HUDEP-2 (cell line): ENCODE measurements around the gene RPL3.
A peak's percentile ranks its signal among the peaks of the same experiment; 100 is the strongest.

Experiments
- DNase-seq, 76 experiments: peaks; one replicate each; lab custom pipeline; 2025; ENCODE audit not compliant: unreplicated experiment in 76 of 76; lab: John Stamatoyannopoulos, UW

RPL3 gene

DNA sequence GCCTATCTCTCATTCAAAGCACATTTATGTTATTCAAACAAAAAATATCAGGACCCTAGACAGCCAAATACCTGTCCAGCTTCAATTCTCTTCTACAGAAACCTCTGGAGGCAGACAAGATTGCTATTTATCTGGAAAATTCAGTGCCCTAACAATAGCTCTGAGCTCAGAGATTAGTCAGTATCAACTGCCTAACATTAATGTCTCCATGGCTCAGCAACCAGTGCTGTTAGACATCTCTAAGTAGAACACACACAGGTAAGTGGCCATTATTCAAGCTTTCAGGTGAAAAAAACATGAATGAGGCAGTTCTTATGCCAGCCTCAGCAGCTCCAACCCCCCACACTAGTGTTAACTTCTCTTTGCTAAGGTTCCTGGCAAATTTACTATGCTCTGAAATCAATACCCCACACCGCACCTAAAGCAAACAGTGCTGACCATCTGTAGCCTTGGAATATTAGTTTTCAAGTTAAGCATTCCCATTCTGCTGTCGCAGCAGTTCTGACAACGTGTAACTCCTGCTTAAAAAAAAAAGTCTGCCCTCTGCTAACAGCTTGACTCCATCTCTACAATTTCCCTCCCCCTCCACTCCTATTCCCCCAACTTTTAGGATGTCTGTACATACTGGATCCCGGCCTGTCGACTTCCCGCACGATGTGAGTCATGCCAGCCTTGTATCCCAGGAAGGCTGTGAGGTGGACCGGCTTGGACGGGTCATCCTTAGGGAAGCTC is 1.5 kb downstream of the RPL3 start:
- DNase-seq, result no peak

DNA sequence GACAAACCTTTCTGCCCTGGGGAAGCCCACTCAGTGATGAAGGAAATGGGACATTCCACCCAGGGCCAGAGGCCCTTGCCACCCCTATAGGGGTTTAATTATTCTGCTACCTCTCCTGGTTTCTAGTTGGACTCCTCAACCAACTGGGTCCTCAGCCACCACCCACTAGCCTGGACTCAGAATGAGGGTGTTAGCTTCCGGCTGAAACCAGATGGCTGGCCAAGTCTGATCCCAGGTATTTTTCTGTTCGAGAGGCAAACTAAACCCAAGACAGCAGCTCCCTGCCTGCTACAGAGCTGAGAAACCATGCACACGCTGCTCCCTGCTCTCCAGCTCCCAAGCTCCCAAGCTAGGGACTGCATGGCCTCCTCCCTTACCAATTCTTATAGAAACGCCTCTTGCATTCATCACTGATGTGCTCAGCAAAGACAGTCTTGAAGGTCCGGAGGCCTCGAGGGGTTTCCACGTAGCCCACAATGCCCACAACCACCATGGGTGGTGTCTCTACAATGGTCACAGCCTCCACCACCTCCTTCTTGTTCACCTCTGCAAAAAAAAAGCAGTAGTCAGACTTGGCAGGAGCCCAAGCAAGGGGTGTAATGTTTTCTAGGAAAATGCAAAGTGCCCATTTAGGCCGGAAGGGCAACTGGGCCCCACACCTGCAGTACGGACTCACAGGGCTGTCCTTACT is 2.2 kb downstream of the RPL3 start:
- DNase-seq, result peak in 47 of 76 experiments; percentile 20 to 65 (median 39)

DNA sequence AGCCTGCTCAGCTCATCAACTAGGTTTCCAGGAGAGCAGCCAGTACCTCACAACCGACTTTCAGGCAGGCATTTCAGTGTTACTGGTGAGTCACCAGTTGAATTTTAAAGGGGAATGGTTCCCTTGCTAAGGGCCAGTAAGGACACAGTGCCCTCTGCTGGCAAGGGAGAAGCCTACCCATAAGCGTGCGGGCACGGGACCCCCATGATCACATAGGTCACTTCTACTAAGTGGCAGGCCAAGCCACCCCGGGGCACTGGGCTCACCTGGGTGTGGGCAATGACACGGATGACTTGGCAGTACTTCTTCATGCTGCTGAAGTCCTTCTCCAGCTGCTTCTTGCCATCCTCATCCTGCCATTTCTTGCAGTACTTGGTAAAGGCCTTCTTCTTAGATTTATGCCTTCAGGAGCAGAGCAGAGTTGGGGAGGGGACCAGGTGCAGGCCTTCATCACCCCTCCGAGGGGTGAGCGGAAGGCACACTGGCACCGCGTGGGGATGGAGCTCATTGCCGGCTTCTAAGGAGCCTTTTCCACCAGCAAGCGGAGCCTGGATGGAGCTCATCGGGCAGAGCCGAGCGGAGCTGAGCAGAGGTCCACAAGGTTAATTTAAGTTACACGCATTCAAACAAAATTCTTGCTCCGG is 2.9 kb downstream of the RPL3 start:
- DNase-seq, result peak in 72 of 76 experiments; percentile 23 to 81 (median 63)

DNA sequence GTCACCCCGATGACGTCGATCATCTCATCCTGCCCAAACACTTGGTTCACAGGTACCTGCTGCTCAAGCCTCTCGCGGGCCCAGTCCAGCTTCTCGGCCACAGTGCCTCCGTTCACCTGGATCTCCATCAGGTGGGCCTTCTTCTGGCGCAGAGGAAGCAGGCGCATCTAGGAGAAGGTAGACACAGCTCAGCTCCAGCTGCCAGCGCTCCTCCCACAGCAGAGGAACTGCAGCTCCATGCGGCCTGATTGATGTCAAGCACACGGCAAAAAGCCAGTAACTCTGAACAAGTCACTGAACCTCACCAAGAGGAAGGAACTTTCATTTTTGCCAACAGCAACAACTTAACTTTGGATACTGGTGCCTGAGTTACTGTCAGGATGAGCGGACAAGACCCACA is 4.0 kb downstream of the RPL3 start:
- DNase-seq, result no peak

DNA sequence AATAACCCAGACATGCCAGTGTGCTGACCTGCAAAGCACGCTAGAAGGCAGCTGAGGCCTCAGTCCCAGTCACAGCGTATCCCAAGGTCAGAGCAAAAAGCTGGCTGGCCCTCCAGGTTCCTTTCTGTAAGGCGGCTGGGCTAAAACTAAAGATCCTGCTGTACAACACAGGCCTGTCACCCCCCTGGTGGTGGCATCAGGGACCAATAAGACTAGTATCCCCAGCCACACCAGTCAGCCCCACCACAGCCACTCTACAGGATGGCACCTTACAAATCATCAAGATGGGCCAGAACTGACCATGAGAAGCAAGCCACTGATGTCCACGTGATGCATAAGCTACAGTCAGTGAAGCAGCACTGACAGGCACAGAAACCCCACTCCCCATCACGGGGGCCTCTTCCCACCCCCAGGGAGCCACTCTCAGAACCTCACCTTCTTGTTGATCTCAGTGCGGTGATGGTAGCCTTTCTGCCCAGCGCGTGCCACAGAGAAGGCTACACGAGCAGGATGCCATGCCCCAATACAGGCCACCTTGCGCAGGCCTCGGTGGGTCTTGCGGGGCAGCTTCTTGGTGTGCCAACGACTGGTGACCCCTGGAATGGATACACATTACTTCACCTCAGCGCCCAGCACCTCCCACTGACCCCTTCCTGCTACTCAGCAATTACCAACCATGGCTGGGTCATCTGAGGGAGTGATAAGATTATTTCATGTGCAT is 5.0 kb downstream of the RPL3 start:
- DNase-seq, result peak in 6 of 76 experiments; percentile 5 to 44 (median 32)

DNA sequence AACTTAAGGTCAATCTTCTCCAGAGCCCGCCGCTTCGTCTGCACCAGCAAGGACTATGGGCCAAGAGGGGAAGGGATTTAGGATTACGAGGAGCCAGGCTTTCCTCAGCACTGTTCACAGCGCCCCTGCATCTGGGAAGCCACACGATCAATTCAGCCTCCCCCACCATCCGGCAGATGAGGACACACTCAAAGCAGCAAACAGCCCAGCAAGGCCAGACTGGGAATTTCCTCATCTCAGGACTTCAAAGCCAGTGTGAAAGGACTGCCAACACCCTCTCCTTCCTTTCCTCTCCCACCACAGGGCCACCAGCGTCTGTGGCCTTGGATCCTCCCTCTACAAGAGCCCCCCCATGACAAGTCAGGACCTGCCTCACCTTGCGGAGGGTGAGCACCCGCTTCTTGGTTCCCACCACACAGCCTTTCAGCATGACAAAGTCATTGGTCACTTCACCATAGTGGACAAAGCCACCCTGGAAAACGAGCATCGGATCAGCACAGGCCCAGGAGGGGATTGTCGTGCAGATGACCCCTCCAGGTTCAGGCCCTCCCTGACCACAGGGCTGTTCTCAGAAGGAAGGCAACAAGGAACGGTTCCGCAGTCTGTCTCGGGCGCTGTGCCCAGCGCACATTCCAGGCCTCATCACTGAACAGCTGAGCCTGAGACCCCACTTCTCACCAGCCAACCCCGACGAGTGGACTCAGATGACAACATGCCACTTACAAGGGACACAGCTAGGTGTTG is 6.0 kb downstream of the RPL3 start:
- no peak for DNase-seq

DNA sequence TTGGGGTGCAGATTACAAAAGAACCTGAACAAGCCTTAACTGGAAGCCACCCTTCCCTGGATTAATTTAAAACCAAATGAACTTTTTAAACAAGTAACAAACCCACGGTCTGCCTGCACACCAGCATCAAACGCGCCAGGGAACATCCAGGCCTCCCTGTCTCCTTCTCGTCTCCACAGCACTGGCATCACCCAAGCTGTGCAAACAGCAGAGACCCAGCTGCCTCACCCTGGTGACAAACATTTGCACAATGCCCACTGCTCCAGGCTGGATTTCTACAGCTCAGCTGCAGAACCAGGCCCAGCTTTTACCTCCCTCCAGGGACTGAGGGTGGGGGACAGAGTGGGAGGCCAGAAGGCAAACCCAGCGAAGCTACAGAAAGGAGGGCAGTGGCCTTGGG is 7.0 kb downstream of the RPL3 start:
- DNase-seq, result no peak

DNA sequence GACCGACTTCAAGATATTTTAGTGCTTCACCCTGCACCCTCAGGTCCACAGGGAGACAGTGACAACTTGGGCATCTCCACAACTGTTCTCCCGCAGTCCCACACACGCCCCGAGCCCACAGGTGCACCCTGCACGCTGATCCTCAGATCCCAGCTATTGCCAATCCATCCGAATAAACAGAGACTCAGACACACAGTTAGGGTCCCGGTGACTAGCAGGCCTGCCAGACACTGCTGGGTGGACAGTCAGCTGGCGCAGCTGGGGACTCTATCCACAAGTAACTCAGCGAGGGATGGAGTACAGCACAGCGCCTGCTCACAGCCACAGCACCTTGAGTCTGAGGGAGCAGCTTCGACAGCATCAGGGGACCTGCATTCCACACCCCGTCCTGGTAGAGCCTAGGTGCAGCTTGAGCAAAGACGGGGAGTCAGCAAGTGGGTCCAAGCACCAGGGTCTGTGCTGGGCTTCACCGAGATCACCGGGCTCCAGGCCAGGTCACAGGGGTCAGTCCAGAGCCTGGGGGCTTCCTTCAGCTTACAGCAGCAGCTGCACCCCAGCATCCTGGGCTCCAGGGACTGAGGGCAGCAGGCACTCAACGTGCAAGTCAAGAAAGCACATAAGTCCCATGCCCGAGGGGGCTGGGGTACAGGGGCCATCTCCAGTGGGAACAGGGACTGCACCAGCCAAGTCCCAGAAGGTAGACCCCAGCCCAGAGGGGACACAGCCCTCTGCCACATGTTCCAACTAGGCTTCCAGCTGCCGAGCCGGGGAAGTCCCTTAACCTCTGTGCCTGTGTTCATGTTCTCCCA is 7.6 kb downstream of the RPL3 start:
- peak in 6 of 76 experiments; percentile 14 to 56 (median 24) for DNase-seq

DNA sequence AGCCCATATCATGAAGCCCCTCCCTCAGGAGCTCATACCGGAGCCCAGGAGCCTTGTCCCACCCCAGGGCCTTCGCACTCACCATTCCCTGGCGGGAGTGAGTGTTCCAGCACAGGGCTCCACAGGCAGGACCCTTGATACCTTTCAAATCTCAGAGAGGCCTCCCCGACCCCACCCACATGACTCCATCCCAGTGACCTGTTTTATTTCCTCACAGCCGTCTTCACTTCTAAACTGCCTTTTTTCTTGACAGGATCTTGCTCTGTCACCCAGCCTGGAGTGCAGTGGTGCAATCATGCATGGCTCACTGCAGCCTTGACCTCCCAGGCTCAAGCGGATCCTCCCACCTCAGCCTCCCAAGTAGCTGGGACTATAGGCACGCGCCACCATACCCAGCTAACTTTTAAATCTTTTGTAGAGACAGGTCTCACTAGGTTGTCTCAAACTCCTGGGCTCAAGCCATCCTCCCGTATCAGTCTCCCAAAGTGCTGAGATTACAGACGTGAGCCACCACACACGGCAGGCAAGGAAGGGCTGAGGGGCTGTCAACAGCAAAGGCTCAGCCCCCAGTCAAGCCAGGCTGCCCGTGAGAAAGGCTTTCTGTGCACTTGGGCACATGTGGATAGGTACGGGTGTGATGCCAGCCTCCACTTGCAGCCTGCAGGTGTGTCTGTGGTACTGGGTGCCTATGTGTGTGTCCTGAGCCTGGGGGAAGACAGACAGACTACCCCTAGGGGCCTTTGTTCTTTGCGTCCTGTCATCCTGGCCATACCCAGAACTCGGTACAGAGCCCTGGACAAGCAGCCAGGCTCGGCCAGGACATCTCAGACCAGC is 9.3 kb downstream of the RPL3 start:
- peak in 5 of 76 experiments; percentile 15 to 44 (median 37) for DNase-seq

DNA sequence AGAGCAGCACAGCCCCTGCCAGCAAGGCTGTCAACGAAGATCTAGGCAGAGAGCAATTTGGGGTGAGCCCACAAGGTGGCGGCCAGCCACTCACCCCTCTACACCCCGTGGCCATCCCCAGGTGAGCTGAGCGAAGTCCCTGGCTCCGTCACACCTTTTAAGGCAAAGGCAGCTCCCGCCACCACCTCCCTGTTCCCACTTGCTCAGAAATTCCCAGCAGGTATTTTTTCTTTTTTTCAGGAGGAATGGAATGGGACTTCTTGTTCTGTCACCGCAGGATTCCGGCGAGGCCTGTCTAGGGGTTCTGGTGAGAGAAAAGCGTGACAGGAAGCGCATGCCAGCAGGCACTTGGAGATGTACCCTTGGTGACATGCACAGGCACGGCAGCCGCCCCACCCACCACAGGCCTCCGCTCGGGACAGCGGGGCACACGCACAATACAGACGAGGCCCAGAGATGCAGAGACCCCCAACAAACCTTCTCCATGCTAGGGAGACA is 10.0 kb downstream of the RPL3 start:
- DNase-seq, result peak in 1 of 76 experiments; percentile 42

DNA sequence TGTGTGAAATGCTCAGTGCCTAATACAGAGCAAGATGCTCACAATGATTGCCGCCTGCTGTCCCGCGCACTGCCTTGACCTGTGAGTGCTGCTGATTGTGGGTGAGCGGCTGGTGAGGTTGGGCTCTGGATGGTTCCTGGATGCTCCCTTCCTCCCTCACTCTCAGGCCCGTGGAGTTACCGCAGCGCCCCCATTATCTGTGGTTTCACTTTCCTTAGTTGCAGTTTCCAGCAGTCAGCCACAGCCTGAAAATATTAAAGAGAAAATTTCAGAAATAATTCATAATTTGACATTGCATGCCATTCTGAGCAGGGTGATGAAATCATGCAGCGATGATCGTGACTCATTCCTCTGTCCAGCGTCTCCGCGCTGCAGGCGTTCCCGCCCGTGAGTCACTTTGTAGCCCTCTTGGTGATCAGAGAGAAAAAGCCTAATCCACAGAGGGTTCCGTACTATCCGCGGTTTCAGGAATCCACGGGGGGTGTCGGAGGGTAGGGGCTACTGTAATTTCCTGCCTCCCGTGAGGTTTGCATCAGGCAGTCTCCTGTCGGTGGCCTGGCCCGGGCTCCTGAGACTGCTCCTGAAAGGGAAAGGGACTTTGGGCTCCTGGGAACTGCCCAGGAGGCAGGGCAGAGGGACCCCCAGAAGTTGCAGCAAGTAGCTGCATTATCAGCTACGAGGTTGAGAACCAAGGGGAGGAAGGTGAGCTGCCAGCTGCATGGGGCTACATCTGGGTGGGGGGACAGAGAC is 10.6 kb downstream of the RPL3 start:
- DNase-seq, result no peak

DNA sequence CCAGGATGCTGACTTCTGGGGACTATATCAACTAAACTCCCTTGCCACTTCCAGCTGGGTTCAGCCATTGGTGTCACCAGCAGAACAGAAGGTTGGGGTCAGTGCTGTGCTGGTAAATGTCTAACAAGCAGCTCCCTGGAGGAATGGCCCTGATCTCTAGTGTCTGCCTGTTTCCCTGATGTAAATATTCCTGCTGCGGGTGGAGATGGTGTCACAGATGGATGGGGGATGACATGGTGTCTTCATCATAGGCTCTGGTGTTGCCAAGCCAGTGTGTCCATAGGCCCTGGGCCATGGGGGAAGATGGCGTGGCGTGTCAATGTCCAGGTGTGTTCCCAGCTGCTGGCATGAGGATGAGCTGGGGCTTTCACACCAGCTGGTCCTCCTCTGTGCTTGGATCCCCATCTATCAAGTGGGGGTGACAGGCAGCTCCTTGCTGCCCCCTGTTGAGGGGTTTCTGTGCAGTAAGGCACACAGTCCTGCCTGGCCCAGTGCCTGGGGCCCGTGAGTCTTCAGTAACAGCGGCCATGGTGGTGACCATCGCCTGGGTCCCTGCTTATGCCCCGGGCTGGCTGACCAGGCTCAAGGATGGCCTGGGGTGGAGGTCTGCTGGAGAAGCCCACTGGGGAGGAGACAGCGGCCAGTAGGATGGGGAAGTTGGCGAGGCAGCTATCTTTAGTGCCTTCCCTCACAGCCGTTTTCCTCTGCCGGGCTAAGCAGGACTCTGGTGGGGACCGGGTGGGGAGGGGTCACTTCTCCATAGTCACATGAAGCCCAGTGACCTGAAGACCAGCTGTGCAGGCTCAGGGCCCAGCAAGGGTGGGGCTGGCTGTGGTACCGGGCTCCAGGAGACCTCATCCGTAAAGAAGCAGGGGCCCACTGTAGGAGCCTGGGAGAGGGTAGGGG is 12.7 kb downstream of the RPL3 start:
- peak in 10 of 76 experiments; percentile 11 to 47 (median 22) for DNase-seq

DNA sequence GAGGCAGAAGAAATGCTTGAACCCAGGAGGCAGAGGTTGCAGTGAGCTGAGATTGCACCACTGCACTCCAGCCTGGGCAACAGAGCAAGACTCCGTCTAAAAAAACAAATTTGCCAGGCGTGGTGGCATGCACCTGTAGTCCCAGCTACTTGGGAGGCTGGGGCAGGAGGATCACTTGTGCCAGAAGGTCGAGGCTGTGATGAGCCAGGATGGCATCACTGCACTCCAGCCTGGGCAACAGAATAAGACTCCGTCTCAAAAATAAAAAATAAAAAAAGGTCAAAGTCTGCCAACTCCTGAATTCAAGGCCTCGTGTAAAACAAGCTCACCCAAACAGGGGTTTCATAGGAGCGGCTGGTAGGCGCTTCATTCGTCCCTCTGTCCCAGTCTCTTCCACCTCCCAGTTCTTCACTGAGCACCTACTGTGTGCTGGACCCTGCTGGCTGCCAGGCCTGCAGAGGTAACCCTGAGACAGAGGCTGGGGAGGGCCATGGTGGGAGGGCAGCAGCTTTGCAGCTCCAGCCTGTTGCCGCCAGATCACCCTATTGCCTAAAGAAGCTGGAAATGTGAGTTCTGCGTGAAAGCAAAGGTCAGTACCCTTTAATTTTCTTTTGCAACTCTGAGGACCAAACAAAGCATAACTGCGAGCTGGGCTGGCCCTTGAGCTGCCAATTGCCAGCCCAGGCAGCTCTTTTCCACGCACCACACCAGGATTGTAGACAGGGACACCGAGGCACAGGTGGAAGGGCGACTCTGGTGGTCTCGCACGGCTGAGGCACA is 15.3 kb downstream of the RPL3 start:
- no peak for DNase-seq

DNA sequence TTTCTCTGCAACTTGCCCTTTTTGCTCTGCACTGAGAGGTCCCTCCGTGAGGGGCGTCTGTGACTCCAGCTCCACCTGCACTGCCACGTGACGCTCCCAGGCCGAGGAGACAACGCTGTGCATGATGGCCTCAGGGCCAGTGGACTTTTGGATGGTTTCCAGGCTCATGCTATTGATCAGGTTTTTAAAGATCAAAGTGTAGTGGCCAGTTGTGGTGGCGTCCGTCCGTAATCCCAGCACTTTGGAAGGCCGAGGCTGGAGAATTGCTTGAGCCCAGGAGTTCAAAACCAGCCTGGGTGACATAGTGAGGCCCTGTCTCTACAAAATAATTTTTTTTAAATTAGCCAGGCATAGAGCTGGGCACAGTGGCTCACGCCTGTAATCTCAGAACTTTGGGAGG is 16.1 kb downstream of the RPL3 start:
- no peak for DNase-seq

DNA sequence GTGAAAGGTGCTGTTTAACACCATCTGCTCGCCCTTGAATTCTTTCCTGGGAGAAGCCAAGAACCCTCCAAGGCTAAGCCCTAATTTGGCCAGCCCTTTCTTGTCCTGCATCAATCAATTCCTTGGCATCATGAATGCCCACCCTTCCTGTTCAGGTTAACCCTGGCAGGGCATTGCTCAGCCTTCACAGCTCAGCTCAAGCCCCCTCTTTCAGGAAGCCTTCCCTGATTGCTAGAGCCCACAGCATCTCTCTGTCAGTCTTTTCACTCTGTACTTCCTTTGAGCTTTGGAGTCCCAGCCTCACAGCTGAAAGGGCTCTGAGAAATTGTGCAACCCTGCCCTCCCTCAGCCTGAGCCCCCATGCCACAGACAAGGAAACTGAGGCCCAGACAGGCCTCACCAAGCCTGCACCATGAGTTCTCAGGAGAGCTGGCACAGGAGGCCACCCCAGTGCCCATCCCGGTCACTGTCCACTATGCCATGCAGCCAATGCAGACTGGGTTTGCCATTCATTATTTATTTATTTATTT is 16.9 kb downstream of the RPL3 start:
- DNase-seq, result no peak

DNA sequence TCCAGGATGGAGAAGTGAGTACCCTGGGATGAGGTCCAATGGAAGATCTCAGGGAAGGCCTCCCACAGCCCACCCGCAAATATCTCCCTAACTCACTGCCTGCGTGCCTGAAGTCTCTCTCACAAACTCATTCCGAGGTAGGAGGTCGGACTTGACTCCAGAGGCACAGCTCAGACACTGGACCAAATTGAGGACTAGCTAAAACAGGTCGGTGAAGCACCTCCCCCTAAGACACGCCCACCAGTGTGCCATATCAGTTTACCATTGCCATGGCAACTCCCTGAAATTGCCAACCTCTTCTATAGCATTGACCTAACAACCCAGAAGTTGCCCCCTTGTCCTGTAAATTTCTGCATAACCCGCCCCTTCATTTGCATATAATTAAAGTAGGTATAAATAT is 17.5 kb downstream of the RPL3 start:
- peak in 3 of 76 experiments; percentile 1 to 13 (median 9) for DNase-seq
